Gastroesophageal sphincter (tissue), 3 donors: ENCODE results near the gene ISG20L2.

Experiments
- POLR2A ChIP-seq, 2 donors: fragments of 450-650 bp; IDR thresholded peaks; one replicate each; pipeline ENCODE4 v1.6.1; 2017; ENCODE audit warnings: antibody characterized with exemption in 2 of 2, mild to moderate bottlenecking in 2 of 2, moderate library complexity in 1 of 2
- TF ChIP-seq, protein P1 (sequence below), 4 experiments: fragments of 200-600 bp in 2 of 4; fragments of 450-650 bp in 2 of 4; sonication (generic) in 1 of 4; IDR thresholded peaks; one replicate each; pipeline ENCODE4 v1.5.1; 2017 to 2019; ENCODE audit warnings: antibody characterized with exemption in 4 of 4, mild to moderate bottlenecking in 2 of 4, moderate library complexity in 2 of 4

DNA sequence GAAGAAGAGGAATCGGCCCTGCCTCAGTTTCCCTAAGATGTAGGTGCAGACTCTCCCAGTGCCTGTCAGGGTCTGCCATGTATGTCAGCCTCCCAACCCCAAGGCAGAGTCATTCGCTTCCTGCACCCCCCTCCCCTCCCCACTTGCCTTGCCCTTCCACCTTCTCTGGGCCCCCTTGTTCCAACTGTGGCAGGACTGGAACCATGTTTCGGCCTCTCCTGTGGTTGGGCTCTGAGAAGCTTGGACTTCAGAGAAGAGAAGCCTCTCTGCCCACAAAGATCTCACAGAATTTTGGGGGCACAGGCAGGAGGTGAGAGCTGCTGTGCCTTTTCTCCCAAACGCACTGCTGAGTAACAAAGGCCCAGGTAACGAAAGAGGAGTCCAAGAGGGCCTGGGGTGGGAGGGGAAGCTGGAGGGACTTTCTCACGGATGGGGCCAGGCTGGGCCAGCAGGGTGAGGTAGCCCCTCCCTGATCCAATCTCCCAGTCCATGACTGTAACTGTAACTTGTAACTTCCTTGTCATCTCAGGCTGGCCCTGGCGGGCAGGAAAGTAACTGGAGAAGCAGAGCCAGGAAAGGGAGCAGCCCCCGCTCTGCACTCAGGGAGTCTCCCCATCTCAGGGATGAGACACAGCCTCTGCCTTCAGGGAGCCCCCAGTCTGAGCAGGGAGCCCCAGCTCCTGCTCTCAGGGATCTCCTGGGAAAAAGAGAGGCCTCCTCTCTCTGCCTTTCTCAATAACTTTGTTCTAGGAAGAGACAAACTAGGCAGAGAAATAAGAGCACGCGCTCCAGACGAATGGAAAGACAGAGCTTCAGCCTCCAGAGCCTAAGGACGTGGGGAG, 34.5 kb downstream of the ISG20L2 start:
- TF ChIP-seq, protein P1, sequence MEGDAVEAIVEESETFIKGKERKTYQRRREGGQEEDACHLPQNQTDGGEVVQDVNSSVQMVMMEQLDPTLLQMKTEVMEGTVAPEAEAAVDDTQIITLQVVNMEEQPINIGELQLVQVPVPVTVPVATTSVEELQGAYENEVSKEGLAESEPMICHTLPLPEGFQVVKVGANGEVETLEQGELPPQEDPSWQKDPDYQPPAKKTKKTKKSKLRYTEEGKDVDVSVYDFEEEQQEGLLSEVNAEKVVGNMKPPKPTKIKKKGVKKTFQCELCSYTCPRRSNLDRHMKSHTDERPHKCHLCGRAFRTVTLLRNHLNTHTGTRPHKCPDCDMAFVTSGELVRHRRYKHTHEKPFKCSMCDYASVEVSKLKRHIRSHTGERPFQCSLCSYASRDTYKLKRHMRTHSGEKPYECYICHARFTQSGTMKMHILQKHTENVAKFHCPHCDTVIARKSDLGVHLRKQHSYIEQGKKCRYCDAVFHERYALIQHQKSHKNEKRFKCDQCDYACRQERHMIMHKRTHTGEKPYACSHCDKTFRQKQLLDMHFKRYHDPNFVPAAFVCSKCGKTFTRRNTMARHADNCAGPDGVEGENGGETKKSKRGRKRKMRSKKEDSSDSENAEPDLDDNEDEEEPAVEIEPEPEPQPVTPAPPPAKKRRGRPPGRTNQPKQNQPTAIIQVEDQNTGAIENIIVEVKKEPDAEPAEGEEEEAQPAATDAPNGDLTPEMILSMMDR (IDR thresholded peaks at IDR 0.05): no peak
- no peak for TF ChIP-seq POLR2A (IDR thresholded peaks at IDR 0.05)
